Colonic mucosa (tissue), 4 donors: ENCODE data around the gene TNKS1BP1. TPM values are rescaled to one million over a fixed set of nuclear protein-coding genes. Genes with fewer than 3 reads are reported as not detected.
A peak's percentile ranks its signal among the peaks of the same experiment; 100 is the strongest.
"Not testable (repeated sequence)": the region's sequence is repeated elsewhere in the genome, so short reads cannot be mapped to it uniquely, and the experiment has no call there.

Experiments used
- DNase-seq: peaks from one replicate; pipeline ENCODE4 v3.0.0-alpha.2; 2020
- H3K27ac ChIP-seq: fragments of 200-600 bp; one replicate; pipeline ENCODE4 v1.8.0; 2021
- H3K27me3 ChIP-seq: fragments of 200-600 bp; one replicate; pipeline ENCODE4 v1.8.0; 2021
- H3K36me3 ChIP-seq: fragments of 200-600 bp; one replicate; pipeline ENCODE4 v1.8.0; 2021
- H3K4me1 ChIP-seq: fragments of 200-600 bp; one replicate; pipeline ENCODE4 v1.8.0; 2021; ENCODE audit warnings: mild to moderate bottlenecking
- H3K4me3 ChIP-seq: fragments of 200-600 bp; one replicate; pipeline ENCODE4 v1.8.0; 2021
- H3K9ac ChIP-seq, 2 donors: one replicate each; pipeline ENCODE4 v1.7.0; 2013; ENCODE audit warnings: control low read depth in 2 of 2, low read depth in 2 of 2, low read length in 2 of 2
- H3K9me3 ChIP-seq: fragments of 200-600 bp; one replicate; pipeline ENCODE4 v1.8.0; 2021
- intact Hi-C: fragments of 100-400 bp; cut with DNase I; formaldehyde crosslinking; loops from one replicate; pipeline ENCODE4 v1.14.1; 2022
- total RNA-seq, 2 donors: library from RNA; stranded (reverse); fragmentation: NEBNext Ultra II Directional in 1 of 2; extraction: Animal tissue kit (Norgen Biotek cat#: 25700) in 1 of 2; gene quantifications; one replicate each; pipeline ENCODE4 v1.2.1, GENCODE V29; 2021
- TF ChIP-seq, protein P1 (sequence below): fragments of 200-600 bp; IDR thresholded peaks from one replicate; pipeline ENCODE4 v1.8.0; 2022; ENCODE audit warnings: antibody characterized with exemption, mild to moderate bottlenecking
- donor health status: healthy.
- donor health status: DM: no; HTN: no; CAD: no.
- donor health status: DM: no; HTN: no; CAD: no.

The TNKS1BP1 gene
- total RNA-seq, 2 donors from 2014 or later: 113 to 117 TPM

GRCh38 chr11:57340039-57340615 is 15.4 kb upstream of the TNKS1BP1 start:
- no peak overlapping the region for H3K27ac ChIP-seq
- no peaks in the 10 kb centered on the region for H3K27me3 ChIP-seq
- intact Hi-C loops: no loop called here
- H3K9ac ChIP-seq: no peak overlapping the region
- TF ChIP-seq, protein P1, sequence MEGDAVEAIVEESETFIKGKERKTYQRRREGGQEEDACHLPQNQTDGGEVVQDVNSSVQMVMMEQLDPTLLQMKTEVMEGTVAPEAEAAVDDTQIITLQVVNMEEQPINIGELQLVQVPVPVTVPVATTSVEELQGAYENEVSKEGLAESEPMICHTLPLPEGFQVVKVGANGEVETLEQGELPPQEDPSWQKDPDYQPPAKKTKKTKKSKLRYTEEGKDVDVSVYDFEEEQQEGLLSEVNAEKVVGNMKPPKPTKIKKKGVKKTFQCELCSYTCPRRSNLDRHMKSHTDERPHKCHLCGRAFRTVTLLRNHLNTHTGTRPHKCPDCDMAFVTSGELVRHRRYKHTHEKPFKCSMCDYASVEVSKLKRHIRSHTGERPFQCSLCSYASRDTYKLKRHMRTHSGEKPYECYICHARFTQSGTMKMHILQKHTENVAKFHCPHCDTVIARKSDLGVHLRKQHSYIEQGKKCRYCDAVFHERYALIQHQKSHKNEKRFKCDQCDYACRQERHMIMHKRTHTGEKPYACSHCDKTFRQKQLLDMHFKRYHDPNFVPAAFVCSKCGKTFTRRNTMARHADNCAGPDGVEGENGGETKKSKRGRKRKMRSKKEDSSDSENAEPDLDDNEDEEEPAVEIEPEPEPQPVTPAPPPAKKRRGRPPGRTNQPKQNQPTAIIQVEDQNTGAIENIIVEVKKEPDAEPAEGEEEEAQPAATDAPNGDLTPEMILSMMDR: no peak
- DNase-seq: no peak
- no peaks in the 10 kb centered on the region for H3K4me1 ChIP-seq
- no peaks in the 10 kb centered on the region for H3K9me3 ChIP-seq
- H3K4me3 ChIP-seq: no peak overlapping the region
- H3K36me3 ChIP-seq: no peaks in the 10 kb centered on the region

- H3K36me3 ChIP-seq: no peaks in the 10 kb centered on the region
- H3K9ac ChIP-seq: no peak overlapping the region
- intact Hi-C loops: no loop called here
- no peak overlapping the region for H3K27ac ChIP-seq
- no peaks in the 10 kb centered on the region for H3K9me3 ChIP-seq
- TF ChIP-seq, protein P1: no peak
- H3K27me3 ChIP-seq: no peaks in the 10 kb centered on the region
- no peak for DNase-seq
- peaks cover 6% of the 10 kb centered on the region for H3K4me1 ChIP-seq
- no peak overlapping the region for H3K4me3 ChIP-seq
Observed at GRCh38 chr11:57339328-57339727, 14.6 kb upstream of the TNKS1BP1 start.

DNA sequence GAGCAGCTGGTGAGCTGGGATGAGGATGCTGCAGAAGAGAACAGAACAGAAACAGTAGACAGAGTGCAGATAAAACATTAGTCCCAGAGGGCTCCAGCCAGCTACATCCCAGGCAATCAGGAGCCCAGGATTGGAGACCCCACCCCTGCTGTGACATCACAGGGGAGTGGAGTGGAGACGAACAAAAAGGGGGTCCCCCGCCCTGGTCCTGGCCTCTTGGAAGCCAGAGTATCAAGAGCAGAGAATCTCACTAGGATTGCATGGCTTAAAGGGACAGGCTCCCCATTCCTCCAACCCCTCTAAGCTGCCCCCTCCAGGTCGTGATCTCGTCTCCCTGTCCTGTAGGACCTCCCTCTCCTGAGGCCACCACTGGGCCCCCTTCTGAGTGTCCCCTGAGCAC is 13.4 kb upstream of the TNKS1BP1 start, which contains the start of gene P2RX3:
Gene P2RX3, plus strand, starts transcription at position 211 of the 400 bp plus-strand sequence. CDS start 199 bp downstream, outside the sequence.
- H3K36me3 ChIP-seq: no peaks in the 10 kb centered on the region
- TF ChIP-seq, protein P1: no peak
- H3K4me1 ChIP-seq: peaks cover 7% of the 10 kb centered on the region
- no peaks in the 10 kb centered on the region for H3K9me3 ChIP-seq
- no peak for DNase-seq
- intact Hi-C loops: no loop called here
- no peaks in the 10 kb centered on the region for H3K27me3 ChIP-seq
- no peak within 1 kb of the TSS for H3K4me3 ChIP-seq
- no peak within 1 kb of the TSS for H3K9ac ChIP-seq
- no peak within 1 kb of the TSS for H3K27ac ChIP-seq

GRCh38 chr11:57336856-57337255 is 12.1 kb upstream of the TNKS1BP1 start:
- H3K36me3 ChIP-seq, intact Hi-C loops, H3K4me3 ChIP-seq, H3K27ac ChIP-seq, DNase-seq, H3K9ac ChIP-seq, H3K4me1 ChIP-seq, H3K27me3 ChIP-seq, H3K9me3 ChIP-seq: not testable (repeated sequence)

GRCh38 chr11:57336111-57336666 is 11.4 kb upstream of the TNKS1BP1 start:
- Histone ChIP-seq H3K27me3 (no peaks in the 10 kb centered on the region), H3K36me3 (peaks cover 12% of the 10 kb centered on the region), H3K9ac (peak overlapping the region; percentile 70 to 76), H3K4me1 (peaks cover 7% of the 10 kb centered on the region), H3K9me3 (no peaks in the 10 kb centered on the region), H3K27ac (peak overlapping the region; percentile 75), H3K4me3 (peak overlapping the region; percentile 90)
- TF ChIP-seq, protein P1: no peak
- intact Hi-C loops: no loop called here
- no peak for DNase-seq

DNA sequence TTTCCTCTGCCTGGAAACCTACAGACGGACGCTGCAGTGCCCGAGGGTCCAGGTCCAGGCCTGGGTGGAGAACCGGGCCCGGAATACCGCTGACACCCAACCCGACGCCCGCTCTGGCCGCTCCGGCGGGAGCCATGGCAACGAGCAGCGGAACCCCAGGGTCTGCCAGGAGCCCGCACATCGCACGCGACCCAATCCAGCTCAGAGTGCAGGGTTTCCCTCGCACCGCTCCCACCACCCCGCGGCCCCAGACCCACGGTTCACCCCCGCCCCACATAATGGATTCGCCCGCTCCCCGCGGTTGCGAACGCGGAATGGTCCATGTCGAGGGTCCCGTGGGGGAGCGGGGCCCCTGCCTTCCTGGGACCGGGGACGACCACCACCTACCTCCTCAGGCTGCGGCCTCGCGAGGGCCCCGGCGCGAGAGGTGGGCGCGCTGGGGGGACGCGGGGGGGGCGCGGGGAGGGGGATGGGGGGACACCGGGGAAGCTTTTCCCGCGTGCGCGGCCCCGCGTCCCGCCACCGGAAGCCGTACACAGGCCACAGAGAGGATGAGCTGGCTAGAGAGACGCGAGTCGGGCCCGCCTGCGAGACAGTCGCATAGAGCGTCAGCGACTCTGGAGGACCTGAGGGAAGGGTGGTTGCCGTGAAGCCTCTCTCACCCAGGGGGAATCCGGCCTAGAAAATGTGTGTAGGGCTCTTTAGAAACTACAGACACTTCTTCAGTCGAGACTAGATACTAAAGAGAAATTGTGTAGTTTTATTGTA is 10.8 kb upstream of the TNKS1BP1 start, which contains the start of gene SSRP1:
Gene SSRP1, minus strand, starts transcription at position 550 of the 768 bp plus-strand sequence. CDS start 771 bp downstream, outside the sequence.
- H3K4me1 ChIP-seq: peaks cover 7% of the 10 kb centered on the region
- H3K27me3 ChIP-seq: no peaks in the 10 kb centered on the region
- intact Hi-C loops: no loop called here
- DNase-seq: peak; percentile 88
- peaks cover 14% of the 10 kb centered on the region for H3K36me3 ChIP-seq
- H3K9ac ChIP-seq: peak within 1 kb of the TSS; percentile 76 to 90
- TF ChIP-seq, protein P1: no peak
- no peaks in the 10 kb centered on the region for H3K9me3 ChIP-seq
- H3K4me3 ChIP-seq: peak within 1 kb of the TSS; percentile 90
- peak within 1 kb of the TSS; percentile 75 for H3K27ac ChIP-seq
